Activated B cell treated with CpG ODN at 0.5 μM for 24 hours (primary cell): ENCODE measurements around the gene LMCD1. TPM values are rescaled to one million over a fixed set of nuclear protein-coding genes. Genes with fewer than 3 reads are reported as not detected.

Source experiments
- ATAC-seq: fragments of 200-7000 bp; cut with Tn5 transposase; one replicate; pipeline ENCODE4 v1.10.0; 2021; ENCODE audit warnings: low read depth, mild to moderate bottlenecking, moderate library complexity
- CTCF ChIA-PET: fragments of 350-600 bp; sonication (Branson Sonifier 250); formaldehyde crosslinking; loops from one replicate; lab custom pipeline; 2021; ENCODE audit warnings: antibody characterized with exemption; lab: Charles Lee
- POLR2A ChIA-PET: fragments of 350-600 bp; sonication (Branson Sonifier 250); formaldehyde crosslinking; loops from one replicate; lab custom pipeline; 2021; ENCODE audit warnings: antibody characterized with exemption; lab: Charles Lee
- DNase-seq: peaks from one replicate; pipeline ENCODE4 v3.0.0; 2022
- H3K27ac Mint-ChIP-seq: one replicate; pipeline ENCODE4 v1.8.0; 2020; ENCODE audit warnings: mixed read lengths
- H3K27me3 Mint-ChIP-seq: one replicate; pipeline ENCODE4 v1.8.0; 2021; ENCODE audit warnings: mixed read lengths
- H3K36me3 Mint-ChIP-seq: one replicate; pipeline ENCODE4 v1.8.0; 2021; ENCODE audit warnings: low read depth, mixed read lengths
- H3K4me1 Mint-ChIP-seq: one replicate; pipeline ENCODE4 v1.8.0; 2021; ENCODE audit warnings: mixed read lengths
- H3K4me3 Mint-ChIP-seq: one replicate; pipeline ENCODE4 v1.8.0; 2020; ENCODE audit warnings: mild to moderate bottlenecking, mixed read lengths
- H3K9me3 Mint-ChIP-seq: one replicate; pipeline ENCODE4 v1.8.0; 2020; ENCODE audit warnings: mixed read lengths
- intact Hi-C: fragments of 100-400 bp; cut with micrococcal nuclease; formaldehyde crosslinking; loops from one replicate; pipeline ENCODE4 v1.15.1; 2024
- total RNA-seq: library from RNA; stranded (reverse); gene quantifications from 2 replicates; pipeline ENCODE4 v1.2.3, GENCODE V29; 2022
- TF ChIP-seq, protein P1 (sequence below): fragments of 200-600 bp; IDR thresholded peaks from one replicate; pipeline ENCODE4 v1.8.0; 2022; ENCODE audit warnings: antibody characterized with exemption, mild to moderate bottlenecking

The LMCD1 gene
- total RNA-seq, 1 donor from 2014 or later: 6.0 TPM

DNA sequence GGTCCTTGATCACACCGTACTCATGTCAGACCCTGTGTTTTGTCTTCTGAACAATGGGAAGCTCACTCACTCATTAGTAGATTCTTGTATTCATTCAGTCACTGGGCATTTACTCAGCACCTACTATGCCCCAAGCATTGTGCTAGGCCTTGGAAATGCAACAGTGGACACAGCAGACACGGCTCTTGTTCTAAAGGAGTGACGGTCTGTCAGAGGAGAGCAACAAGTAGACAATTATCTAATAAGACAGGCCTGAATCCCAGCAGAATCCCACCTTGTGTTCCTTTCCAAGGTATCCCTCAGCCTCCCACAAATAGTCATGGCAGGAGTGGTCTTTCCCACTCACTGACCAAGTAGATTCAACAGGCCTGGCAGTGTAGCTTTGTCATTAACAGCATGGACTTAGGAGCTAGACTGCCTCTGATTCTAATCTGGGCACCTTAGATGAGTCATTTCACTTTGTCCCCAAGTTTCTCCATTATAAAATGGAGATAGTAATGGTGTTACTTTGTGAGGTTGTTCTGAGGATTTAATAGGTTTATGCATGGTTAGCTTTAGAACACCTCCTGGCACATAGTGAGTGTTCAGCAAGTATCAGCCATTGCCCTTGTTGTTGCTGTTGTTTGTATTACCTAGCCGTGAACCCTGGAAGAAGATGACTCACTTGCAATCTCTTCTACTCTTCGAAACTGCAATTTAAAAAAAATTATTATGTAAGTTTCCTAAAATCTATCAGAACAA lies 73.9 kb downstream of the LMCD1 start:
- Mint-ChIP-seq H3K4me1 (peaks cover 10% of the 10 kb centered on the region), H3K36me3 (no peaks in the 10 kb centered on the region), H3K9me3 (no peaks in the 10 kb centered on the region), H3K4me3 (no peak overlapping the region), H3K27me3 (no peaks in the 10 kb centered on the region), H3K27ac (no peak overlapping the region)
- no peak for DNase-seq
- CTCF ChIA-PET: no interaction called here
- ATAC-seq: no peak
- TF ChIP-seq, protein P1, sequence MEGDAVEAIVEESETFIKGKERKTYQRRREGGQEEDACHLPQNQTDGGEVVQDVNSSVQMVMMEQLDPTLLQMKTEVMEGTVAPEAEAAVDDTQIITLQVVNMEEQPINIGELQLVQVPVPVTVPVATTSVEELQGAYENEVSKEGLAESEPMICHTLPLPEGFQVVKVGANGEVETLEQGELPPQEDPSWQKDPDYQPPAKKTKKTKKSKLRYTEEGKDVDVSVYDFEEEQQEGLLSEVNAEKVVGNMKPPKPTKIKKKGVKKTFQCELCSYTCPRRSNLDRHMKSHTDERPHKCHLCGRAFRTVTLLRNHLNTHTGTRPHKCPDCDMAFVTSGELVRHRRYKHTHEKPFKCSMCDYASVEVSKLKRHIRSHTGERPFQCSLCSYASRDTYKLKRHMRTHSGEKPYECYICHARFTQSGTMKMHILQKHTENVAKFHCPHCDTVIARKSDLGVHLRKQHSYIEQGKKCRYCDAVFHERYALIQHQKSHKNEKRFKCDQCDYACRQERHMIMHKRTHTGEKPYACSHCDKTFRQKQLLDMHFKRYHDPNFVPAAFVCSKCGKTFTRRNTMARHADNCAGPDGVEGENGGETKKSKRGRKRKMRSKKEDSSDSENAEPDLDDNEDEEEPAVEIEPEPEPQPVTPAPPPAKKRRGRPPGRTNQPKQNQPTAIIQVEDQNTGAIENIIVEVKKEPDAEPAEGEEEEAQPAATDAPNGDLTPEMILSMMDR: no peak
- POLR2A ChIA-PET: no interaction called here
- intact Hi-C loops: no loop called here

DNA sequence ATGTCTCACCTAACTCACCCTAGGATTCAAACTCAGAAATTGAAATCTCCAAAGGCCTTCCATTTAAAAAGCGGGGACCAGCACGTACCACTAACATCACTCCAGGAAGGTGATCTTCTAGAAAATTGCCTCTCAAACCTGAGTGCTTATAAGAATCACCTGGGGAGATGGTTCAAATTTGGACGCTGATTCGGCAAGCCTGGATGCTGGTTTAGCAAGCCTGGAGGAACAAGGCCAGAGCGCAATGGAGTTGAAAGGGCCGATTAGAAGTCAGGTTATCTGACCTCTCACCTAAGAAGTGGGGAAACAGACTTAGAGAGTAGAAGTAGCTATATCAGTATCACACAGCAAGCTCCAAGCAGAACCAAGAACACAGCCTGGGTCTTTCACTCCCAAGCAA lies 74.8 kb downstream of the LMCD1 start:
- intact Hi-C loops: no loop called here
- Mint-ChIP-seq H3K4me1 (peaks cover 3% of the 10 kb centered on the region), H3K27ac (no peak overlapping the region), H3K27me3 (no peaks in the 10 kb centered on the region), H3K4me3 (no peak overlapping the region), H3K9me3 (peaks cover 1% of the 10 kb centered on the region), H3K36me3 (no peaks in the 10 kb centered on the region)
- TF ChIP-seq, protein P1: no peak
- ATAC-seq (no peak), DNase-seq (no peak)
- ChIA-PET POLR2A (no interaction called here), CTCF (no interaction called here)

DNA sequence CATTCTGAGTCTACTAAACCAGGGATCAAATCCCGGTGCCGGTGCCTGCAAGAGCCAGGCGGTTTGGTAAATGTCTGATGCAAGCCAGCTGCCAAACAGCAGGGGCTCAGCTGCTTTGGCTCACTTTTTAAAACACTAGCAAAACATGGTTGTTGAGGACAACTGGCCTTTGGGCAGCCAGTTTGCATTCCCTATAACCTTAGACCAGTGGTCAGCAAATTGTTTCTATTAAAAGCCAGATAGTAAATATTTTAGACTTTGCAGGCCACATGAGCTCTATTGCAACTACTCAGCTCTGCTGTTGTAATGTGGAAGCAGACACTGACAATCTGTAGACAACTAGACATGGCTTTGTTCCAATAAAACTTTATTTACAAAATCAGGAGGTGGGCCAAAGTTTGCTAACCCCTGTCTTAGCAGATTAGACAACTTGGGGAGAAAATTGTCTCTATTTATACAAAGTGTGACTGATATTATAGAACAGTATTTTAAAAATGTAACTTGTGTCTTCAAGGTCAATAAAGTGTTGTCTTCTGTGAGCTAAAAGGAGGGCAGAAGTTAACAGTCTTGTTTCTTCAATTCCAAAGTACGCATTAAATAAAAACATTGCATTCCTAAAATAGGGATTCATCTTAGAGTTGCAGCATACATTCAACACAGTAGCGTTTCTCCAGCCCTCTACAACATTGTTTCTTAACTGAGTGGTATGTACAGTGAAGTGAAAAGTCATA lies 75.4 kb downstream of the LMCD1 start:
- ATAC-seq (no peak), DNase-seq (no peak)
- H3K4me1 Mint-ChIP-seq: peaks cover 3% of the 10 kb centered on the region
- H3K9me3 Mint-ChIP-seq: peaks cover 1% of the 10 kb centered on the region
- POLR2A ChIA-PET: no interaction called here
- no peak overlapping the region for H3K4me3 Mint-ChIP-seq
- CTCF ChIA-PET: no interaction called here
- H3K27me3 Mint-ChIP-seq: no peaks in the 10 kb centered on the region
- H3K36me3 Mint-ChIP-seq: no peaks in the 10 kb centered on the region
- intact Hi-C loops: no loop called here
- TF ChIP-seq, protein P1: no peak
- no peak overlapping the region for H3K27ac Mint-ChIP-seq

DNA sequence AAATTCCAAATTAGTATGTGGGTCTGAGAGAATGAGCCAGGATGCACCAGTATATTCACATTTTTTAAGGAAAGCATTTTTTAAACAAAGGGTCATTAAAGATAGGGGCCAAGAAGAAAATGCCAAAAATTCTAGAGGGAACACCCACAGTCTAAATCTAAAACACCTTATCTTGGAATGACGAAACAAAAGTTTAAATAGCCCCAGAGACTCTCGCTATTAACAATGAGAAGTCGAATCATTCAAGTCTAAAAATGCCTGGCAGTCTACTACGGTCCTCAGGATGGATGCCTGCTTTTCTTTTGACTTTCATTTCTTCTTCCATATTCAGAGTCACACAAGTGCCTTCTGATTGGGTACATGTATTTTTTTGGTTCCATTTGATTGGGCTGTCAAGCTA lies 76.7 kb downstream of the LMCD1 start:
- ATAC-seq (no peak), DNase-seq (no peak)
- Mint-ChIP-seq H3K9me3 (peaks cover 2% of the 10 kb centered on the region), H3K4me1 (peaks cover 3% of the 10 kb centered on the region), H3K27me3 (no peaks in the 10 kb centered on the region), H3K36me3 (no peaks in the 10 kb centered on the region), H3K27ac (no peak overlapping the region), H3K4me3 (no peak overlapping the region)
- ChIA-PET POLR2A (no interaction called here), CTCF (no interaction called here)
- TF ChIP-seq, protein P1: no peak
- intact Hi-C loops: no loop called here

DNA sequence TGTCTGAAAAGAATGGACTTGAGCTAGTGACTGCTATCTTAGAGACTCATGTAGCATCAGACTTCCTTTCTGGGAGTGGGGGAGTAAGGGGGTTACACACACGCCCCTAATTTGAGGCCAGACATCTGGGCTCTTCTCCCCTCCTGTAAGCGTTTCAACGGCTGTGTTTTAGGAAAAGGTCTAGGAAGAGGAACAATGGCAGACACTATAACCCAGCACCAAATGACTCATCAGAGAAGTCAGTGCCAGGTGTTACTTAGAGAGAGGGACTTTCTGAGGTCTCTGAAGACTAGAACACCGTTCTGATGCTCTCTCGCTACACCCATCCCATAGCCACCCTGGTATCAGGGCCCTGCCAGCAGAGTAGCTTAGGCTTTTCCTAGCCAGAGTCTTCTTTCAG lies 77.5 kb downstream of the LMCD1 start:
- Mint-ChIP-seq H3K36me3 (no peaks in the 10 kb centered on the region), H3K4me3 (no peak overlapping the region), H3K27me3 (no peaks in the 10 kb centered on the region), H3K9me3 (peaks cover 3% of the 10 kb centered on the region), H3K4me1 (peaks cover 3% of the 10 kb centered on the region), H3K27ac (no peak overlapping the region)
- DNase-seq (no peak), ATAC-seq (peak; percentile 66)
- POLR2A ChIA-PET: no interaction called here
- CTCF ChIA-PET: no interaction called here
- TF ChIP-seq, protein P1: no peak
- intact Hi-C loops: no loop called here
